Measurements from ENCODE around the gene IFNA5. TPM values are rescaled to one million over a fixed set of nuclear protein-coding genes. Genes with fewer than 3 reads are reported as not detected.

The IFNA5 gene
- total RNA-seq, 1 experiment from 2014 or later: not detected

GRCh38 chr9:21294364-21294774 is 10.7 kb downstream of the IFNA5 start (continued):
- peak; percentile 36; the same call in 1 of the 2 replicates for TF ChIP-seq POLR2AphosphoS5 (IDR thresholded peaks at IDR 0.05; ENCODE audit: low read depth, low read length)

GRCh38 chr9:21289848-21290247 is 15.3 kb downstream of the IFNA5 start:
- ChIA-PET RAD21 (ENCODE audit: low non-redundant PET in 1 of 2, low total read pairs in 2 of 2, uncharacterized antibody in 2 of 2, unreplicated experiment in 2 of 2) (no interaction called here), CTCF (interaction anchor here (0.8 to 1.6 kb wide), 3 partner anchors 38 to 176 kb away, joined by 3 to 4 read pairs (median 3); no protein-coding TSS in a partner anchor), POLR2A (no interaction called here)
- TF ChIP-seq SP1 (IDR thresholded peaks at IDR 0.05; ENCODE audit: low read depth): no peak
- no peak for TF ChIP-seq CTCF (IDR thresholded peaks at IDR 0.05 in 2 of 3, conservative IDR thresholded peaks at IDR 0.05 in 1 of 3; ENCODE audit: borderline replicate concordance in 1 of 3, insufficient read depth in 1 of 3, low read depth in 2 of 3, low read length in 2 of 3)
- TF ChIP-seq EGR1 (IDR thresholded peaks at IDR 0.05; ENCODE audit: low read depth): no peak
- no peak for TF ChIP-seq POLR2AphosphoS5 (IDR thresholded peaks at IDR 0.05; ENCODE audit: low read depth, low read length)
- TF ChIP-seq EZH2 (IDR thresholded peaks at IDR 0.05): no peak
- TF ChIP-seq SIN3A (IDR thresholded peaks at IDR 0.05; ENCODE audit: low read depth): no peak
- no peak for TF ChIP-seq REST (IDR thresholded peaks at IDR 0.05; ENCODE audit: low read depth)
- no peak for TF ChIP-seq FOSL1 (IDR thresholded peaks at IDR 0.05; ENCODE audit: low read depth)
- TF ChIP-seq CEBPB (IDR thresholded peaks at IDR 0.05; ENCODE audit: low read depth): no peak
- TF ChIP-seq EZH2phosphoT487 (IDR thresholded peaks at IDR 0.05; ENCODE audit: borderline replicate concordance): no peak
- no peak for TF ChIP-seq CBX3 (IDR thresholded peaks at IDR 0.05; ENCODE audit: low read depth)
- no peak for TF ChIP-seq ZNF274 (IDR thresholded peaks at IDR 0.05; ENCODE audit: low read depth, low read length)
- TF ChIP-seq TCF7L2 (IDR thresholded peaks at IDR 0.05; ENCODE audit: borderline replicate concordance, extremely low read depth, insufficient read depth, insufficient read length): no peak
- no peak for TF ChIP-seq MAX (IDR thresholded peaks at IDR 0.05)
- no peak for TF ChIP-seq SRF (IDR thresholded peaks at IDR 0.05; ENCODE audit: low read depth)
- TF ChIP-seq JUND (IDR thresholded peaks at IDR 0.05): no peak
- intact Hi-C loops (cut with micrococcal nuclease): no loop called here
- Histone ChIP-seq H3K9me2 (ENCODE audit: insufficient read depth) (no peaks in the 10 kb centered on the region), H3K9ac (ENCODE audit: low read length) (no peak overlapping the region), H2AFZ (ENCODE audit: low read depth, low read length, poor library complexity, severe bottlenecking) (peak overlapping the region; percentile 13), H4K20me1 (ENCODE audit: insufficient read depth) (no peaks in the 10 kb centered on the region), H3K4me2 (ENCODE audit: low read length) (no peak overlapping the region), H3K79me2 (ENCODE audit: insufficient read depth, low read length) (no peaks in the 10 kb centered on the region), H3K4me1 (ENCODE audit: control insufficient read depth in 1 of 2, insufficient read depth in 2 of 2, low read length in 2 of 2) (peaks cover 11 to 18% of the 10 kb centered on the region in 2 experiments), H3K4me3 (replicated peaks in 1 of 2; ENCODE audit: low read depth in 1 of 2, low read length in 2 of 2) (no peak overlapping the region), H3K27me3 (ENCODE audit: insufficient read depth, low read length) (0 out of 2 replicates have a peak, but pooled peaks cover 3% of the 10 kb centered on the region), H3K9me3 (ENCODE audit: control insufficient read depth in 1 of 2, insufficient read depth in 1 of 2, low read depth in 1 of 2, low read length in 2 of 2) (no peaks in the 10 kb centered on the region), H3K36me3 (ENCODE audit: control insufficient read depth in 1 of 2, insufficient read depth in 2 of 2, low read length in 2 of 2) (no peaks in the 10 kb centered on the region), H3K27ac (ENCODE audit: low read depth, low read length) (no peak overlapping the region)
- no peak for DNase-seq (ENCODE audit: low read depth, low spot score)
- no peak for ATAC-seq
- BruUV-seq (replicated peaks): no TSS peak

All from HCT116 (cell line).